Activated B cell treated with CpG ODN at 0.5 μM for 24 hours (primary cell): ENCODE measurements around the gene KLHDC10. TPM values are rescaled to one million over a fixed set of nuclear protein-coding genes. Genes with fewer than 3 reads are reported as not detected.

ENCODE experiments used
- ATAC-seq: fragments of 200-7000 bp; cut with Tn5 transposase; one replicate; pipeline ENCODE4 v1.10.0; 2021; ENCODE audit warnings: low read depth, mild to moderate bottlenecking, moderate library complexity
- CTCF ChIA-PET: fragments of 350-600 bp; sonication (Branson Sonifier 250); formaldehyde crosslinking; loops from one replicate; lab custom pipeline; 2021; ENCODE audit warnings: antibody characterized with exemption; lab: Charles Lee
- POLR2A ChIA-PET: fragments of 350-600 bp; sonication (Branson Sonifier 250); formaldehyde crosslinking; loops from one replicate; lab custom pipeline; 2021; ENCODE audit warnings: antibody characterized with exemption; lab: Charles Lee
- DNase-seq: peaks from one replicate; pipeline ENCODE4 v3.0.0; 2022
- H3K27ac Mint-ChIP-seq: one replicate; pipeline ENCODE4 v1.8.0; 2020; ENCODE audit warnings: mixed read lengths
- H3K27me3 Mint-ChIP-seq: one replicate; pipeline ENCODE4 v1.8.0; 2021; ENCODE audit warnings: mixed read lengths
- H3K36me3 Mint-ChIP-seq: one replicate; pipeline ENCODE4 v1.8.0; 2021; ENCODE audit warnings: low read depth, mixed read lengths
- H3K4me1 Mint-ChIP-seq: one replicate; pipeline ENCODE4 v1.8.0; 2021; ENCODE audit warnings: mixed read lengths
- H3K4me3 Mint-ChIP-seq: one replicate; pipeline ENCODE4 v1.8.0; 2020; ENCODE audit warnings: mild to moderate bottlenecking, mixed read lengths
- H3K9me3 Mint-ChIP-seq: one replicate; pipeline ENCODE4 v1.8.0; 2020; ENCODE audit warnings: mixed read lengths
- CTCF ChIP-seq: fragments of 200-600 bp; IDR thresholded peaks from one replicate; pipeline ENCODE4 v1.8.0; 2022; ENCODE audit warnings: antibody characterized with exemption, mild to moderate bottlenecking
- intact Hi-C: fragments of 100-400 bp; cut with micrococcal nuclease; formaldehyde crosslinking; loops from one replicate; pipeline ENCODE4 v1.15.1; 2024
- total RNA-seq: library from RNA; stranded (reverse); gene quantifications from 2 replicates; pipeline ENCODE4 v1.2.3, GENCODE V29; 2022

Gene KLHDC10
- total RNA-seq, 1 donor from 2014 or later, result 21.0 TPM

GRCh38 chr7:130127404-130127803 lies 57.1 kb downstream of the KLHDC10 start:
- intact Hi-C loops, result no loop called here
- Mint-ChIP-seq H3K4me1 (no peaks in the 10 kb centered on the region), H3K4me3 (no peak overlapping the region), H3K36me3 (peaks cover 82% of the 10 kb centered on the region), H3K27ac (no peak overlapping the region), H3K9me3 (no peaks in the 10 kb centered on the region), H3K27me3 (no peaks in the 10 kb centered on the region)
- CTCF ChIA-PET, result no interaction called here
- DNase-seq (no peak), ATAC-seq (no peak)
- POLR2A ChIA-PET, result interaction anchor here (0.6 kb wide), 1 partner anchor 146 kb away, joined by 6 read pairs; no protein-coding TSS in a partner anchor
- no peak for TF ChIP-seq CTCF

GRCh38 chr7:130127821-130128317 lies 57.5 kb downstream of the KLHDC10 start:
- Mint-ChIP-seq H3K36me3 (peaks cover 79% of the 10 kb centered on the region), H3K4me3 (no peak overlapping the region), H3K4me1 (no peaks in the 10 kb centered on the region), H3K9me3 (no peaks in the 10 kb centered on the region), H3K27me3 (no peaks in the 10 kb centered on the region), H3K27ac (no peak overlapping the region)
- CTCF ChIA-PET, result no interaction called here
- ATAC-seq, result no peak
- TF ChIP-seq CTCF, result no peak
- no peak for DNase-seq
- POLR2A ChIA-PET, result interaction anchor here (0.6 kb wide), 1 partner anchor 145 kb away, joined by 6 read pairs; no protein-coding TSS in a partner anchor
- intact Hi-C loops, result no loop called here

DNA sequence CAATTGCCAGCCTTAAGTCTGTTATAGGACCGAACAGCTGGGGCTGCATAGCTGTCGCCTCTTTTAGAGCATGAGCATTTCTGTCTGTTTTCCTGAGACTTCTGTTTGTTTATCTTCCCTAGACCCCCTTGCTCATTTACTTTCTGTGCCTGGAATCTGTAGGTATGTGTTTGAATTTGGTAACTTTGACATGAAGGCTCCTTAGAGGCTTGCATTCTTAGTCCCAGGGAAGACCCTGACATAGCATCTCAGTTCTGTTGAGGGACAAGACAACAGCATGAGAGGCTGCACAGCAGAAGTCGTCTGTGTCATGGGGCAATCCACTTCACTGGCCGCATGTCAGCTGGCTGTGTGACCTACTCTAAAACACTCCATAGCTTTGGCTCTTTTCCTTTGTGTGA lies 58.7 kb downstream of the KLHDC10 start:
- DNase-seq (no peak), ATAC-seq (no peak)
- Mint-ChIP-seq H3K9me3 (no peaks in the 10 kb centered on the region), H3K4me3 (no peak overlapping the region), H3K27ac (no peak overlapping the region), H3K27me3 (no peaks in the 10 kb centered on the region), H3K36me3 (peaks cover 77% of the 10 kb centered on the region), H3K4me1 (no peaks in the 10 kb centered on the region)
- intact Hi-C loops, result no loop called here
- CTCF ChIA-PET, result no interaction called here
- POLR2A ChIA-PET, result no interaction called here
- TF ChIP-seq CTCF, result no peak

DNA sequence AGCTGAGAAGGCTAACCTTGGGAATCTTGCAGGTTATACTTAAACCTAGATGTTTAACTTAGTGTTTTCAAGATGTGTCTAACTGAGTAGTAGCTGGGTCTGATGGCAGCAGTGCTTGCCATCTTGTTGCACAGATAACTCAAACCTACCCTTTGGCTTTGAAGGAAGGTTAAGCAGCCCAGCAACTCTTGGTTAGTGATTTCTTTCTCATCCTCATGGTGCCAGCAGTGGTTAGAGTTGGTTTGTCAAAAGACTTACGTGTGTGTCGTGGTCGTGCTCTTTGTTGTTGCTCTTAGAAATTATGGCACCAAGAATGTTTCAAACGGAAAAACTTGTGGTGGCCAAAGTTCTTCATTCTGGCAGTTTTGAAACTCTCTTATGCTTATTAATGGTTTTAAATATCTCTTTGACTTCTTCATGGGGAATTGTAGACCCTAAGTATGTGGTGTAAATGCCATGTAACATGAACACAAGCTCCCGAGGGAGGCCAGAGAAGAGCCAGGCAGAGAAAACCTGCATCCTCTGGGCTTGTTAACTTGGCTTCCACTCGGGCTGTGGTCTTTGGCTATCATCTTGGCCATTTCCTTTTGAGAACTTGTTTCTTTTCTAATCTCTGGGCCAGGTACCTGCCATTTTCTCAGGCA lies 61.0 kb downstream of the KLHDC10 start:
- Mint-ChIP-seq H3K27me3 (no peaks in the 10 kb centered on the region), H3K36me3 (peaks cover 82% of the 10 kb centered on the region), H3K9me3 (no peaks in the 10 kb centered on the region), H3K4me3 (no peak overlapping the region), H3K27ac (no peak overlapping the region), H3K4me1 (no peaks in the 10 kb centered on the region)
- intact Hi-C loops, result no loop called here
- DNase-seq (no peak), ATAC-seq (no peak)
- no peak for TF ChIP-seq CTCF
- ChIA-PET POLR2A (no interaction called here), CTCF (no interaction called here)

DNA sequence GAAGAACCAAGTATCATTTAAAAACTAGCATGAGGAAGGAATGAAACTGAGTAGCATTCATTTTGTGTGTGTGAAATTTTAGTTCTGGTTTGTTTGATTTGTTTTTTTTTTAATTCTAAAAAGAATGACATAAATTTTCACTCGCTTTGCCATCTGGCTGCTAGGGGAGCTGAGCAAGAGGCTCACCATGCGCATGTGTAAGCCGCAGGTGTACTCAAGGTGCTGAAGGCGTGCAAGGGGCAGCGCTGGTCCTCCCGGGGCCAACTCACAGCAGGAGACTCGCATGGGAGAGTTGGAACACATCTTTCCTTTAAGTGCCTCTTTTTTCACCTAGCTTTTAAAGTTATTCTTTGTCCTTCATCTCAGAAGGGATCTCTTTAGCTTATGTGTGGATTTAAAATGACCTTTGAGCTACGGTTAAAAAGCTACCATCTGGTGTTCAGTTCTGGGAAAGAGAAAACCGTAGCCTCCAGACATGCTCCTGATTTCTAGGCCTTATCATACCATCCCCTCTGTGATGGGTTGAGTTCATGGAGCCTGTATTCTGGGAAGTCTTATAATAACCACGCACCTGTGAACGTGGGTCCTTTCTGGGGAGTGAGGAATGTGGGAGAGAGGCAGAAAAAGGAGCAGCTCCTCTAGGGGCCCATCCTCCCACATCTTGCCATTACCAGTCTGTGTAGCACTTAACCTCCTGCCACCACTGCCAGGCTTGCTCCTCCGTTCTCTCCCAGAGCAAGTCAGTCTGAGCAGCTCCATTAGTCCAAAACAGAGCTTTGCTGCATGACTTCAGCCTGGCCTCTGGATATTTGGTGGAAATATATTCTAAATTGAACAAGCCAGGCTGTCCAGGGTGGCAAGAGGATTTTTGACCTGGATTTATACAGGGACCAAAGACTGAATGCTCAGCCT lies 61.9 kb downstream of the KLHDC10 start:
- ChIA-PET POLR2A (no interaction called here), CTCF (no interaction called here)
- Mint-ChIP-seq H3K4me3 (no peak overlapping the region), H3K4me1 (no peaks in the 10 kb centered on the region), H3K9me3 (no peaks in the 10 kb centered on the region), H3K36me3 (peaks cover 77% of the 10 kb centered on the region), H3K27ac (no peak overlapping the region), H3K27me3 (no peaks in the 10 kb centered on the region)
- TF ChIP-seq CTCF, result no peak
- intact Hi-C loops, result no loop called here
- ATAC-seq, result no peak
- no peak for DNase-seq
